ENCODE results near the gene KCNQ1.

DNA sequence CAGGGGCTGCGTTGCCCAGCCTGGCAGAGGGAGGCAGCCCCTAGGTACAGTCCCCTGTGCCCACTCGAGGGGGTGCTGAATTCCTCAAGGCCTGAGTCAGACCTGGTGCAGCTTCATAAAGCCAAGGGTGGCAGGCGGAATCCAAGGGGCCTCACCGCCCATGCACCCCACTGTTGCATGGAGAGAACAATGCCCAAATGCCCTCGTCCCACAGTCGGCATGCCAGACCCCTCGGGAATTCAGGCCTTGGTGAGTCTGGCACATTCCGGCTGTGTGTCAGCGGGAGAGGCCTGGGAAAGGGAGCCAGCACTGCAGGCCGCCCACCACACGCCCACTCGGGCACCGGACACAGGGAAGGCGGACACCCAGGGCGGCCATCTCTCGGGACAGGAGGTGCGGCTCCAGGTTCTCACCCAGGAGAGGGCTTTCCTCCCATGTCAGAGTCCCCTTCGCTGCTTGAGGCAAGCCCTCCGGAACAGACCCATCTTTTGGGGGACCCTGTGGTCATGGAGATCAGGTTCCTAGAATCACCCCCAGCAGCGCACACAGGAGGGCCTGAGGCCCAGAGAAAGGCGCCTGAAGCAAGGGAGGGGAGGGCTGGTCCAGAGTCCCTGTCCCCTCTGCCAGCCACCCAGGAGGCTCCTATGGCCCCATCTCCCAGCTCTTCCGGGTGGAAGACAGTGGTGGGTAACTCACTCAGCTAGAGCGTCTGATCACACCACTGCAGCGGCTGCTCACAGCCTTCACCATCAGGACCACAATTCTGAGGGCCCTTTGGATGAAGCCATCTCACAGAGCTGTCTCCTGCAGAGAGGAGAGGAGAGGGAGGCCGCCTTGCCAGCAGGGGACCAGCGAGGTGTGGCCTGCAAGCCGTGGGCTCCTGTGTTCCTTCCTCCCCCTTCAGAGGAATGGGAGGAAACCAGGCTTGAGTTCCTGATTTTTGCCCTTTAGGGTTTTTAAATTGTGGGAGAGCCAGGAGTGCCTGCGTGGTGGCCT lies 286.6 kb downstream of the KCNQ1 start:
- TF ChIP-seq, protein P1, sequence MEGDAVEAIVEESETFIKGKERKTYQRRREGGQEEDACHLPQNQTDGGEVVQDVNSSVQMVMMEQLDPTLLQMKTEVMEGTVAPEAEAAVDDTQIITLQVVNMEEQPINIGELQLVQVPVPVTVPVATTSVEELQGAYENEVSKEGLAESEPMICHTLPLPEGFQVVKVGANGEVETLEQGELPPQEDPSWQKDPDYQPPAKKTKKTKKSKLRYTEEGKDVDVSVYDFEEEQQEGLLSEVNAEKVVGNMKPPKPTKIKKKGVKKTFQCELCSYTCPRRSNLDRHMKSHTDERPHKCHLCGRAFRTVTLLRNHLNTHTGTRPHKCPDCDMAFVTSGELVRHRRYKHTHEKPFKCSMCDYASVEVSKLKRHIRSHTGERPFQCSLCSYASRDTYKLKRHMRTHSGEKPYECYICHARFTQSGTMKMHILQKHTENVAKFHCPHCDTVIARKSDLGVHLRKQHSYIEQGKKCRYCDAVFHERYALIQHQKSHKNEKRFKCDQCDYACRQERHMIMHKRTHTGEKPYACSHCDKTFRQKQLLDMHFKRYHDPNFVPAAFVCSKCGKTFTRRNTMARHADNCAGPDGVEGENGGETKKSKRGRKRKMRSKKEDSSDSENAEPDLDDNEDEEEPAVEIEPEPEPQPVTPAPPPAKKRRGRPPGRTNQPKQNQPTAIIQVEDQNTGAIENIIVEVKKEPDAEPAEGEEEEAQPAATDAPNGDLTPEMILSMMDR (IDR thresholded peaks at IDR 0.05), result no peak
- TF ChIP-seq, protein P2, sequence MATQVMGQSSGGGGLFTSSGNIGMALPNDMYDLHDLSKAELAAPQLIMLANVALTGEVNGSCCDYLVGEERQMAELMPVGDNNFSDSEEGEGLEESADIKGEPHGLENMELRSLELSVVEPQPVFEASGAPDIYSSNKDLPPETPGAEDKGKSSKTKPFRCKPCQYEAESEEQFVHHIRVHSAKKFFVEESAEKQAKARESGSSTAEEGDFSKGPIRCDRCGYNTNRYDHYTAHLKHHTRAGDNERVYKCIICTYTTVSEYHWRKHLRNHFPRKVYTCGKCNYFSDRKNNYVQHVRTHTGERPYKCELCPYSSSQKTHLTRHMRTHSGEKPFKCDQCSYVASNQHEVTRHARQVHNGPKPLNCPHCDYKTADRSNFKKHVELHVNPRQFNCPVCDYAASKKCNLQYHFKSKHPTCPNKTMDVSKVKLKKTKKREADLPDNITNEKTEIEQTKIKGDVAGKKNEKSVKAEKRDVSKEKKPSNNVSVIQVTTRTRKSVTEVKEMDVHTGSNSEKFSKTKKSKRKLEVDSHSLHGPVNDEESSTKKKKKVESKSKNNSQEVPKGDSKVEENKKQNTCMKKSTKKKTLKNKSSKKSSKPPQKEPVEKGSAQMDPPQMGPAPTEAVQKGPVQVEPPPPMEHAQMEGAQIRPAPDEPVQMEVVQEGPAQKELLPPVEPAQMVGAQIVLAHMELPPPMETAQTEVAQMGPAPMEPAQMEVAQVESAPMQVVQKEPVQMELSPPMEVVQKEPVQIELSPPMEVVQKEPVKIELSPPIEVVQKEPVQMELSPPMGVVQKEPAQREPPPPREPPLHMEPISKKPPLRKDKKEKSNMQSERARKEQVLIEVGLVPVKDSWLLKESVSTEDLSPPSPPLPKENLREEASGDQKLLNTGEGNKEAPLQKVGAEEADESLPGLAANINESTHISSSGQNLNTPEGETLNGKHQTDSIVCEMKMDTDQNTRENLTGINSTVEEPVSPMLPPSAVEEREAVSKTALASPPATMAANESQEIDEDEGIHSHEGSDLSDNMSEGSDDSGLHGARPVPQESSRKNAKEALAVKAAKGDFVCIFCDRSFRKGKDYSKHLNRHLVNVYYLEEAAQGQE (IDR thresholded peaks at IDR 0.05; ENCODE audit: low read depth, low read length), result no peak
- TF ChIP-seq ELF1 (IDR thresholded peaks at IDR 0.05) (no peak), MEF2A (IDR thresholded peaks at IDR 0.05; ENCODE audit: borderline replicate concordance, low read depth) (no peak), FOSL2 (IDR thresholded peaks at IDR 0.05; ENCODE audit: borderline replicate concordance, low read depth) (no peak), MXI1 (IDR thresholded peaks at IDR 0.05; ENCODE audit: low read depth, low read length) (no peak)

Data from SK-N-SH (cell line).